Smooth muscle cell of the brain vasculature (primary cell): ENCODE data around the gene MMS19.

ENCODE experiments used
- DNase-seq: peaks from one replicate; pipeline ENCODE4 v3.0.0-alpha.2; 2012; ENCODE audit warnings: low read depth, low spot score

Gene MMS19

DNA sequence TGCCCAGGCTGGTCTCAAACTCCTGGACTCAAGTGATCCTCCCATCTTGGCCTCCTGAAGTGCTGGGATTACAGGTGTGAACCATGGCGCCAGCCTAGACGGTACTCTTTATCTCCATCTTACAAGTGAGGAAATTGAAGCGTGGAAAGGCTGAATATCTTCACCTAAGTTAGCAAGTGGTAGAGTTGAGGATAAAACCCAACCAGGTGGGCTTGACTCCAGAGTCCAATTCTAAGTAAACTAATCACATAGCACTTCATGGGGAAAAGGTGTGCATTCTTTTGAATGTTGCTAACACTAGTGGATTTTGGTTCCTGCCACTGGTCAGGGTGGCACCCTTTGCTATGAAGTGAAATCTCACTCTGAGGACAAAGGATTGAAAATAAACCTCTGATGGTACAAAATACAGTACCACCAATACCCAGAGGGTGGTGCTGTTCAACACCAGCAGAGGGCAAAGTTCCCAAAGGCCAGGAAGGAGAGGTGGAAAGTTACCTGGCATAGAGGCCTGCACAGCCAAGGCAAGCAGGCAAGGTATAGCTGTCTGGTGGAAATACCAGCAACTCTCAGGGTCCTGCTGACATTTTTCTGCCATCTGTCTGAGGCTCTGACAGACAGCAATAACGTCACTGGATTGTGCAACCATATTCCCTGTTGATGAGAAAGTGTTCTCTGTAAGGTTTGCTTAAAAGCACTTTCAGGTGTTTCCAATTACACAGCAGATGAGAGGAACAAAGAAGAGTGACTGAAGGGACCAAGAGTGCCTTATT is 34.7 kb downstream of the MMS19 start:
- no peak for DNase-seq

DNA sequence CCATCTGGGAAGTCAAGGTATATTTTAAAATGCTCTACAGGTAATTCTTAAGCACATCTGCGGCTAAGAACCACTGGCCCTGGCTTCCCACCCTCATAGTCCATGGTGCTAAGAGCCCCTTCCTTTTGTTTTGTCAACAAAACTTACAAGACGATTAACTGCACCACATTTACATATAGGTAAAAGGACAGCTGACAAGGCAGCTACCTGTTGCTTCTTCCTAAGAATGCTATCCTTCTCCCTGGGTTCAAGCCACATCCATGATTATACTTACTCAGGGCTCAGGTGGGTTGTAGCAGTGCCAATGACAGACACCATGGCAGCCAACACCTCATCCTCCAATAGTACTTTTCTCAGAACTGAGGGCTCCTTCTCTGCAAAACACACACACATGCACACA is 35.9 kb downstream of the MMS19 start:
- no peak for DNase-seq

DNA sequence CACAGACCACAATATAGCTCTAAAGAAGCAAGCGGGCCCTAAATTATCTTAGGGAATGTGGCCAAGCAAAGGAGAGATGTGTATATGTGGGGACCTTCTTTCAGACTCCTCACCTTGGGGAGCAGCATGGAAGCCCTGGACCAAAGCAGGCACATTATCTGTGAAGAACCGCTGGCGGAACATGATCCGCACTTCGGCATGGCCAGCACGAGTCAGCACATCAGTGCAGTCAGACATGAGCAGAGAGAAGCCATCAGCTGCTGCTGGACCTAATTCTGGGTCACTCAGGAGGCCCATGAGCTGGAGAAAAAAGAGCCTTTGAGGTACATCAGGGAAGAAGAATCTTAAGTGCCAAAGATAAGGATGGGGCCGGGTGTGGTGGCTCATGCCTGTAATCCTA is 38.3 kb downstream of the MMS19 start:
- DNase-seq = no peak

DNA sequence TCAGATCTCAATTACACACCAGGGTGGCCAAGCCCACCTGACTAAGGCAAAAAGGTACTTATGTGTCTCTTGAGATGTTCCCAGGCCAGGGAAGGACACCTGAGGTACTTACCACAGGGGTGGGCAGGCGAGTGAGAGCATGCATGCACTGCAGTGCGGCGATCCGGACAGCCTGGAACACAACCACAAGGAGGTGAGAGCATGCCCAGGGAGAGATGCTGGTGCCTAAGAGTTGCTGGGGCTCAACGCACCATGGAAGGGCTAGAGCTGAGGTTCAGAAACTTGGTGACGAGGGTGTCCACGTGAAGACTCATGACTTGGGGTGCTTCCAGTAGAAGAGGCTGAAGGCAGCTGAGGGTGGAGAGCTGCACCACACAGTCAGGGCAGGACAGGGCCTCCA is 39.1 kb downstream of the MMS19 start:
- no peak for DNase-seq

DNA sequence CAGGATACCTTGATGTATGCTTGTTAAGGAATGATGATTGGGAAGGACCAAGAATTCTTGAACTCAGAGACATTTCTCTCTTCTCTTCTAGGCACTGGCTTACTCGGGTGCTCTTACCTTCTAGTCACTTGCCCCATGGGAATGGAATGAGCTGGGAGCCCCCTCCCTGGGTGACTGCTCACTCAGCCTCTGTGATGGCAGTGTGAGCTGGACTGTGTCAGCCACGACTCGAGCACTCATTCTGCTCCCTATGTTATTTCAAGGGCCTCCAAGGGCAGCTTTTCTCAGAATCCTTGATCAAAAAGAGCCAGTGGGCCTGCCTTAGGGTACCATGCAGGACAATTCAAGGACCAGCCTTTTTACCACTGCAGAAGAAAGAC is 41.5 kb downstream of the MMS19 start:
- DNase-seq = no peak

DNA sequence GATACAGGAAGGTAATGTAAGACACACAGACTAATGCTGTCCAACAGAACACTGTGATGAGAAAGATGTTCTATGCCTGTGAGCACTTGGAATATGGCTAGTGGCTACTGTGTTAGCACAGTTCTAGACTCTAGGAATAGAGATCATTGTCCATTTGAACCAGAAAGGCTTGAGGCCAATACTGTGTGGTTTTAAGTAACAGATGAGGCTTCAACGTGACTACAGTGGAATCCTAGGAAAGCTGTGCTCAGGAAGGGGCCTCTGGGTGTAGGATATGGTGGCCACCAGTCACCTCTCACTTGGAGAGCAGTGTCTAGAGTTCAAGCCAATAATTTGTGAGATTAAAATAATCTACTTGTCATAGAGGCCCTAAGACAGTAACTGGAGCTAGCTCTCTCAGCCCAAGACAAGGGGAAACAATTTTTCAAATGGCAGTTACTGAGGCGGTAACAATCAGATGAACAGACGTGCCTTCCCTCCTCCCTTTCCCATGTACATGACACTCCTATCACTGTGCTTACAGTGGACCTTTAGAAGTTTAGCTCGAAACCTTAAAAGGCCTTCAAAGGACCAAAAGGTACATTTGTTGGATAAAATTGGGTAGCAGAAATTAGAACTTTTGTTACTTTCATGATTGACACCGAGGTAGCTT is 42.1 kb downstream of the MMS19 start:
- DNase-seq = no peak

DNA sequence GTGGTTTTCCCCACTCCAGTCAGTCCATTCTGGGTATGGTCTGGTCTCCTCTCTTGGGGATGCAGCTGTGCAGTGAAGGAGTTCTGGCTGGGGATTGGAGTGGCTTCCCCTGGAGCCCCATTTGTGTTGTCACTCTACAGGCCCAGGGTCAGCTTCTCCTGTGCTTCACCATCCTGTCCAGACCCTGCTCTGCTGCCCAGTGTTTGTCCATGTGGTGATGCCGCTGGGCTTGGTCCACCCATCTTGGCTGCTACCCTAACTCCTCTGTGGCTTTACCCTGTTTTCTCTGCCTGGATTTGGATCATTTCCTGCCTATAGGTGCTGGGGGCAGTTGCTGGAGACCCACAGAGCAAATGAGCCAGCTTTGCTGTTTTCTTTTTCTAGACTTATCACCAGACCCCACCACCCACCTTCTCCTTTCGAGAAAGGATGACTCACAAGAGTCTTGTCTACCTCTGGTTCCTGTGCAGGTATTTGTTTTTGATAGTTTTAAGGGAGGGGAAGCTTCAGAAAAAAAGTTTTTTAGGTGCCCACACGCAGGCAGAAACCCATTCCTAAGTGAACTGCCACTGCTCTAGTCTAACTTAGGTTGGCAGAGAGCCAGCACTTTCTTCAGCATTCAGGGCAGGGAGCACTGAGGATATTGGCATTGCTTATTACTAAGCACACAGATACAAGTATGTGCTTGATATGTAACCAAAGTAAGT is 43.7 kb downstream of the MMS19 start:
- DNase-seq = no peak

DNA sequence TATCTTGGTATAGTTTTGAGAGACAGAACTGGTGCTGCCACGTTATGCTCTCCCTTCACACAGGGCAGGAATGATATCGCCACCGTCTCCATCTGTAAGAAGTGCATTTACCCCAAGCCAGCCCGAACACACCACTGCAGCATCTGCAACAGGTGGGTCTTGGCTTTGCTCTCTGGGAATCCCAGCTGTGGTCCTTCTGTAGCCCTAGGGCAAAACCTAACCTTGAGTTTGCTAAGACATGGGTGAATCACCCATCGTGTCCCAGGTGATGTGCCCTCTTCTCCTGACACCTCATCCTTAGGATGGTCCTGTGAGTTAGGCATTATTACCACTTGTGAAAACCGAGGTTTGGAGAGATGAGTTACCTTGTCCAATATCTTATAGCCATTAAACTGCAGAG is 45.9 kb downstream of the MMS19 start:
- no peak for DNase-seq

DNA sequence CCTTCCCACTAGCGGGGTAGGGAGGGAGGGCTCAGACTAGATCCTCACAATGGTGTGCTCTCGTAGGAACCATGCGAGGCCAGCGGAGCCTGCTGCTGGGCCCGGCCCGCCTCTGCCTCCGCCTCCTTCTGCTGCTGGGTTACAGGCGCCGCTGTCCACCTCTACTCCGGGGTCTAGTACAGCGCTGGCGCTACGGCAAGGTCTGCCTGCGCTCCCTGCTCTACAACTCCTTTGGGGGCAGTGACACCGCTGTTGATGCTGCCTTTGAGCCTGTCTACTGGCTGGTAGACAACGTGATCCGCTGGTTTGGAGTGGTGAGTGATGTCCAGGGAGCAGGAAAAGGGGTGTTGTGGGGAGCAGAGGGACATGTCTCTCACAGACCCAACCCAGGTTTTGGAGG is 46.6 kb downstream of the MMS19 start:
- DNase-seq = no peak

DNA sequence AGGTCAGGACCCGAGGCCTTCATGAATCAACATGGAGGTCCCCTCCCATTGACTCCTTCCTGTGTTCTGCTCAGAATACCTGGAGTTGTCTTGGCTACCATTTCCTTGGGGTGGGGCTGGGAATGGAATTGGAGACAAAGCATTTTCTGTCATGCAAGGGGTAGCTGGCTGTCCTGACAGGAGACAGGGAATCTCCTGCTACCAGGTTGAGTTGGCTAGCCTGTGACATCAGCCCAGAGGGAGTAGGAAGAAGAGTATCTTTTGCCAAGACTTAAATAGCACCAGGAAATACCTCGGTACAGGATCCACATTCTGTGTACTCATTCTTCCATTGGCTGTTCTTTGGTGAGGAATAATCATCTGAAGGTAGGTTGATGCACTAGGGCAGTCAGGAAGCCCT is 47.4 kb downstream of the MMS19 start:
- DNase-seq = no peak

DNA sequence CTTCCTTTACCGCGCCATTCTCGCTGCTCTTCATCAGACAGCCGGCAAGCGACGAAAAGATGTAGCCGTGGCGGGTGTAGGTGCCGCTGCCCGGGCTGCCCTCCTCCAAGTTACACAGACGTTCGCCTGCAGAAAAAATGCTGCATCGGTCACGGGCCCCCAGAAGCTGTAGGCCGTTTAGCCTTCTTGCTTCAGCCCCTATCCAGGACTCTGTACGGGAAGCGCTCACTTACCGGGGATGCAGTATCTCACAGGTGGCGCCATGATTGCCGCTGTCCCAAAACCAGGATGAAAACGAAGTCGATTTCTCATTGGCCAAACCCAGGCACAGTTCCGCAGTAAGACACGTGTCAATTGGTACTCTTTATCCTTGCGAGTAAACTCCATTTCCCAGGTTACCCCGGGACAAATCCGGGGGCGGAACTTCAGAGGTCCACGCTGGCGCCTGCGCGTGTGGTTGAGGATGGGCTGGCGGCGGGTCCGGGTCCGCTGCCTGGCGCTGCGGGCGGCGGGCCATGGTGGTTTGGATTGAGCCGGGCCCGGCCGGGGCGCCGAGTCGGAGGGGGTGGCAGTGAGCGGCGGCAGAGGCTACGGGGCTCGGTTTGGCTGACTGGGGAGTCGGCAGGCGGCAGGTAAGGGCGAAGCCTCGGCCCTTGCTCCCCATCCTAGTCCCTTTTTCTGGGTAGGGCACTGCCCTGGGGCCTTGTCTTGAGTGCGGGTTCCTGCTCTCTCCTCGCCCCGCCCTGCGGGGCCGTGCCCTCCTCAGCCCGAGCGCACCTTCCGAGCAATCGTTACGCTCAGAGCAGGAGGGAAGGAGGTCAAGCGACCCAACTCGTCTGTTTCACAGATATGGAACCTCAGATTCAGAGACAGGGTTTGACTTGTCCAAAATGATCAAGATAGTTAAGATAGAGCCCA is 52.2 kb downstream of the MMS19 start, which contains the start of the genes EXOSC1 and ZDHHC16:
EXOSC1 (minus strand) TSS at position 285 of the 918 bp plus-strand sequence; CDS start at position 264, 21 bp downstream.
ZDHHC16 (plus strand) TSS at position 454 of the 918 bp plus-strand sequence. CDS start 5,501 bp downstream, outside the sequence.
- peak; percentile 85 for DNase-seq

DNA sequence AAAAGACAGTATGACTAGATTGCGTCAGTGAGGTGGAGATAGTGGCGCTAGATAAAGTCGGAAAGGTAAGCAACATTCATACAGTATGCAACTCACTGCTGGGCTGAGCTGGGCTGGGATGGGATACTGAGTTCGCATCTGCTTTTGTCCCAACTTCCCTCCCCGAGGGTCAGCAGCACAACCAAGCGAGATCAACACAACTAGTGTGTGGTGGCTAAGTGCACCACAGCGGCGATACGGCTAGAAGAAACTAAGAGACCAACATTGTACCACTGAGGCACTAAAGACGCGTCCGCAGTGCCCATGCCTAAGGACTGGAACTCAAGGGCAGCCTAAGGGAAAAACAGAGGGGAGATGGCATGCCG is 52.9 kb downstream of the MMS19 start:
- no peak for DNase-seq

DNA sequence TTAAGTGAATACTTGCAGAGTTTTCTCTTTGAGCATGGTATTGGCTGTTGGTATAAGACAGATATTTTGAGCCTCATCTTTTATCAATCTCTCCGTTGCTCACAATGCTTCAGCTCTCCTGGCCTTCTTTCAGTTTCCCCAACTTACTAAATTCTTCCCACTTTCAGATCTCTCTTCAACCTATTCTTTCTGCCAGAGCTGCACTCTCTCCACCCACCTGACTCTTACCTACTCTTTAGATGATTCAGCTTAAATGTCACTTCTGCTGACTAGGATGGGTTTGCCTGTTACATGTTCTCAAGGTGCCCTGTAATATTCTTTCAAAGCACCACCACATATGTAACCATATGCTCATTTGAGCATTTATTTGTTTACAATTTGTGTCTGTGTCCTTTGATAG is 54.0 kb downstream of the MMS19 start:
- no peak for DNase-seq

DNA sequence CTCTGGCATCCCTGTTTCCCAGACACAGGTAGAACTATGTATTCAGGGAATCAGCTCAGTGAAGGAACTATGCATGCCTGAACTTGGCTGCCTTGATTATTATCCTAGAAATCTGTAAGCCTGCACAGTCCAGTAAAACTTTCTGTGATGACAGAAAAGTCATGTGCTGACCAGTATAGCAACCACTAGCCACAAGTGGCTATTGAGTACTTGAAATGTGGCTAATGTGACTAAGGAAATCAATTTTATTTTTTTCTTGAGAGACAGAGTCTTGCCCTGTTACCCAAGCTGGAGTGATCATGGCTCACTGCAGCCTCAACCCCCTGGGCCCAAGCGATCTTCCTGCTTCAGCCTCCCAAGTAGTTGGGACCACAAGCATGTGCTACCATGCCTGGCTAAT is 55.9 kb downstream of the MMS19 start:
- no peak for DNase-seq

DNA sequence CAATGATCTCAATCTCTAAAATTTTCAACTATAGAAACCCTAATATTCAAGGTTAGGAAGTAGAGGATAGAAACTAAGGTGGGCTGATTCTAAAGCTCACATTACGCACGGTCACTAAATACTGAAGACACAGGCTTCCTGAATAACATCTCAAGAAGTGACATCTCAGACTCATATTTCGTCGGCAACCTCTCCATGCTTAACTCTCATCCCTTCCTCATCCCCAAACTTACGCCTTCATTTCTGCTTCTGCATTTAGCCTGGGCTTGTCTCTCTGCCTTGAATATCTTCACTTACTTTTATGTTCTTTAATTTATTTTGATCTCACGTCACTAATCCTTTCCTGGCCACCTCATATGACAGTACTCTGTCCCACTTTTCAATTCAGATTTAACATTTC is 63.0 kb downstream of the MMS19 start:
- no peak for DNase-seq

DNA sequence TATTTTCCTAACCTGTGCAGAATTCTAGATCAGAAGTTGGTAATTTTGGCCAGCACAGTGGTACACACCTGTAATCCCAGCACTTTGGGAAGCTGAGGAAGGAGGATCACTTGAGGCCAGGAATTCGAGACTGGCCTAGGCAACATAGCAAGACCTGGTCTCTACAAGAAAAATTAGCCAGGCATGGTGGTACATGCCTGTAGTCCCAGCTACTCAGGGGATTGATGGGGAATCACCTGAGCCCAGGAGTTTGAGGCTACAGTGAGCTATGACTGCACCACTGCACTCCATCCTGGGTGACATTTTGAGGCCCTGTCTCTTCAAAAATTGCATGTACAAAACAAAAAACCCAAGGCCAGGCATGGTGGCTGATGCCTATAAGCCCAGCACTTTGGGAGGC is 63.7 kb downstream of the MMS19 start:
- DNase-seq = no peak

DNA sequence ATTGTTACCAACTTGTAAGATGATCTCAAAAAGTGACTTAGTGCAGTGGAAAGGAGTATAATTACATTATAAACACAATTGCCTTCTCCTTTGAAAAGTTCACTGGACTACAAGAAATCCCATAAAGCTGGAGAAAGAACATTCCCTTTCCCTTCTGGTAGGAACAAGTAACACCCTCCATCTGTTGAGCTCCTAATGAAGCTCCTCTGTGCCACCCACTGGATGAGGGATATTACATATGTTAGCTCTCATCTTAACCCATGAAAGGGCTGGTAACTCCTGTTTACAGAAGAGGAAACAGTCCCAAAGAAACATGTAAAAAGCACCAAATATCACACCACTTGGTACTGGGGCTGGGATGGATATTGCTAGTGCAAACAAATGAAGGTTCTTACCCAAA is 64.2 kb downstream of the MMS19 start:
- no peak for DNase-seq

DNA sequence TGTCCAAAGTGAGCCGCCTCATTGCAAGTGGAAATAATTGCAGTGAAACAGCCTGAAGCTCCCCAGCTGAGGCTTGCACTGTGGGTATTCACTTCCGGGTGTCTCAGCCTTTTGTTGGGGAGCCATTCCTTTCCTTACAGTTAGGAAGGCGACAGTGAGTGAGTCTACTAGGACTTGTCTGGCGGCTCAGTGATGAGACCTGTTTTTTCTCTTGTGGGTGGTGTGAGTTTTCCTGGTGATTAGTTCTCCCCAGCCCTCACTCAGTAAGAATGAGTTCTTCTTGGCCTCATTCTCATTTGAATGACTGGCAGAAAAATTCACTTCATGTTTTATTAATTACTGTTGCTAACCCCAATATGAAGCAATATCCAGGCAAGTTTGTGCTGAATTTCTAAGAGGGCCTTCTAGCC is 69.6 kb downstream of the MMS19 start:
- DNase-seq = no peak

DNA sequence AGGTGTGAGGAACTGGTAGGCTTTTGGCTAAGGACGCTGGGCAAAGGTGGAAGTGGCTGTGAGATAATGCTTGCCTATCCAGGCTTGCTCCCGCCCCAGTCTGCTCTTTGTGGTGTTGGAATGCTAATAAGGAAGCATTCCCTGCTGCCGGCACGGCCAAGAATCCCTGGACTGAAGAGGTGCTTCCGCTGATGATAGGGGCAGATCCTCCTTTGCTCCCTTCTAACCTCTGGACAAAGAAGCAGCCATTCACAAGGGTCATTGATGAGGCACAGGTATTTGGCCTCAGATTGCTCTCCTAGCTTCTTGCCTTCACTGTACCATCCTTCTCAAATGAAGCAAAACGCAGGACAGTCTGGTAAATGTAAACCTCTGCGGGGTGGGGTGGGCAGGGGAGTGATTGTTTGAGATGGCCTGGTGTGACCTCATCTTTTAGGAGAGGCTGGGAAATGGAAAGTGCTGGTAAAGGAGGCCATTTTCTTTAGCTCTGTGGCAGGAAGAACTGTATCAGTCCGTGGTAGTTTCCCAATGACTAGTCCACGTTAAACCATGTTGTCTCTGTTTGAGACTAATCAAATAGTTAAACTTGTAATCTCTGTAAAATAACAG is 70.5 kb downstream of the MMS19 start:
- DNase-seq = no peak

DNA sequence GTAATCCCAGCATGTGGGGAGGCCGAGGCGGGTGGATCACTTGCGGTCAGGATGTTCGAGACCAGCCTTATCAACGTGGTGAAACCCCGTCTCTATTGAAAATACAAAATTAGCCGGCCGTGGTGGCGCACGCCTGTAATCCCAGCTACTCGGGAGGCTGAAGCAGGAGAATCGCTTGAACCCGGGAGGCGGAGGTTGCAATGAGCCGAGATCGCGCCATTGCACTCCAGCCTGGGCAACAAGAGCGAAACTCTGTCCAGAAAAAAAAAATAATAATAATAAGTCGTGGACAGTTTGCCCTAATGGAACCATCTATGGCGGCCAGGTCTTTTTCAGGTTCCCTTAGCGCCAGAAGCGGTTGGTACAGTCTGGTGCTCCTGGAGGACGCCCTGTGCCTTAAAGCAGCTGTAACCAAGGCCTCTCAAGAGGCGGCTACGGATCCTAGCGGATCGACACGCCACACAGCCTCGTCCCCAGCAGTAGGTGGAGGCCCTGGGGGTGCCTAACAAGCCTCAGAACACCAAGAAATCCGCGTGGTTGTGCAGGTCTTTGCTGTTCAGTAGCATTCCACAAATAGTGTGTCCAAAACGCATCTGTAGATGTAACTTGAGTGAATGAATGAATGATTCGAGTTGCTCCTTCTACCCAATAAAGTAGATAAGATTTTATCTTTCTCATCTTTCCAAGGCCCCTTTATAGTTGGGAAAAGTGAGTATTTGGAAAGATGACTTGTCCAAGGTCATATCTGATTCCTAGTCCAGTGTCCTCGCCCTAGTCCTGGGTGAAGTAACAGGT is 71.2 kb downstream of the MMS19 start:
- DNase-seq = no peak
